GM18868 (cell line): ENCODE results near the gene GRIK2.
"Not testable (repeated sequence)": the region's sequence is repeated elsewhere in the genome, so short reads cannot be mapped to it uniquely, and the experiment has no call there.

Source experiments
- ATAC-seq: cut with Tn5 transposase; IDR thresholded peaks from one replicate; pipeline ENCODE4 v1.9.1; 2021; ENCODE audit warnings: mild to moderate bottlenecking, moderate library complexity; ENCODE audit not compliant: unreplicated experiment

Gene GRIK2

DNA sequence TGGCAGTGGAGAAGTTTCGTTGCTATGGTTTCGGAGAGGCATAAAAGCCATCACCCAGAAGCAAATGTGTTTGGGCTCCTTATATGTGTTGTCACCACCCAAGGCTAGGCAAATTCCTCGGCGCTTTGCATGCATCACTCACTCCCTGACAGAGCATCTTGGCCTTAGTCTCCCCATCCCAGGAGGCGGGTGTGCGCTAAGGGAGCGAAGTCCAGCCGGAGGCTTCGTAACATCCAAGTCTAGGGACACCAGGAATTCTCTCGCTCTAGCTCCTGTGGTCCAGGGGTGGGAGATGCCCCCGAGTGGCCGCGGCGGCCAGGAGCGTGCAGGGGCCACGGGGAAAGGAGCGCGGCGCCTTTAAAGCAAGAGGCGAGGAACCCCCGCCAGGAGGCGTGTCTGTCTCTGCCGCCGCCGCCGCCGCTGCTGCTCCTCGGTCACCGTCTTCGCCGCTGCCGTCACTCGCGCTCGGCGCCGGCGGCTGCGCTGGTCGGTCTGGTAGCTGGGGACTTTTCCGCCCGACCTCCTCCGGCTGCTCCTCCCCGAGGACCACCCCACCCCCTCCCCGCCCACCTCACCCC lies at the start of gene GRIK2:
TSS of gene GRIK2 (plus strand) at position 458 of the 578 bp plus-strand sequence.
- ATAC-seq: peak; percentile 89

- ATAC-seq: no peak
Measured at GRCh38 chr6:101344885-101345284, 48.6 kb upstream of the GRIK2 start.

GRCh38 chr6:101348816-101349215 lies 44.7 kb upstream of the GRIK2 start:
- ATAC-seq: no peak

- not testable (repeated sequence) for ATAC-seq
Measured at GRCh38 chr6:101350631-101351030, 42.9 kb upstream of the GRIK2 start.

DNA sequence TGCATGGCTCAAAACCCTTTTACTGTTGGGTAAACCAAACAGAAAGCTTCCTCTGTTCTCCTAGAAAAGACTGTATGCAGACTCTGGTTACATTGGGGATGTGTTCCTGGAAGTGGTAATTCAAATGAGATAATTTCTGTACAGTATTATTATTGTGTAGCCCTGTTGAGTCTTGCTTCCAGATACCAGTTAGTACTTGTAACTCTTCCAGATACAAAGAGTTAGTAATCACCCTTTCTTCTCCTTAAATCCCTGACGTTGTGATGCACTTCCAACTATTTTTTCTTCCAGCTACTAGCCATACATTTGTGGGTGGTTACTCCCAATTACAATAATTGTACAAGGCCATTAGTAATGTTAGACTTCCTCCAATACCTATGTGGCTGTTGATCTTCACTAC lies 42.3 kb upstream of the GRIK2 start:
- no peak for ATAC-seq

GRCh38 chr6:101352316-101352715 lies 41.2 kb upstream of the GRIK2 start:
- no peak for ATAC-seq

- ATAC-seq: no peak
Measured at GRCh38 chr6:101365181-101365580, 28.3 kb upstream of the GRIK2 start.

DNA sequence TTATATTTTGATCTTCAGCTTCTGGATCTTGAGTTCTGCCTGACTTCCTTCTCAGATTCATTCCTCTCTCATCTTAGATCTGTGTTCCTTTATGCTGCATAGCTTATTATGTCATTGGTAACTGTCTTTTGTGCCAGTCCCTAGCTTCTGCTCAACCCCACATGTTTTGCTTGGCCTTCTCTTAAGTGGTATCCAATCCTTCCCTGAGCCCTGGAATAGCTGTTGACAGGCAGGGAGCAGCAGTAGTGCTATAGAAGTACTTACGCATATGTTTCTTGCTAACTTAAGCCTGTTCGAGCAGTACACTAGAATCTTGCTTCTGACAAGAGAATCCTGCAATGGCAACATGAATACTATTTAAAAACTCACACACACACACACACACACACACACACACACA lies 13.6 kb upstream of the GRIK2 start:
- ATAC-seq: no peak

DNA sequence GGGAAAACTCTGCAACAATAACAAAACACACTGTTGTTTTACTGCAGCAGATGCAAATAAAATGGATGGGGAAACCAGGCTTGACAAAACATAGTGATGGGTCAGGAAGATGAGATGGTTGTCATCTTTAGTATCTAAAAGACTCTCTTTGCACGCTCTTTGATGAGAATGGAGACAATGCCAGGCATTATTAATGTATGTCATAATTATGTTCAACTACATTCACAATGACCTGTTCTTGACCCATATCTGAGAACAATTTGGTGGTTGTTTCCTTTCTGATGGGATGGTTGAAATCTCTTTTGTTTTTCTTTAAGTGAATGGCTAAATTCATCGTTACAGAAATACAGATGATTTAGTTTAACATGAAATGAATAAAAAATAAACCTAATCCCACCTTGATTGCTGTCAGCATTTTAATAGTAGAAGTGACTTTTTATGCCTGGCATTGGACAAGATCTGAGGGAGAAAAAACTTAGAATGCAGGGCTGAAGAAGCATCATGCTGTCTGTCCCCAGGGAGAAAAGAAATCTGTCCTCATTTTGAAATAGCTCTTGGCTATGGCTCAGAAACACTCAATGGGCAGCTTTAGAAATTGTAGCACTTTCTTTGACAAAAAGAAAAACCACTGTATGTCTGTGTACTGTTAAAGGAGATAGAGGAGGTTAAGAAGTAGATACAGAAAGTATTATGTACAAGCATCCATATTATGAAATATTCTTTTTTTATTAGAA lies 12.4 kb upstream of the GRIK2 start:
- ATAC-seq: no peak

DNA sequence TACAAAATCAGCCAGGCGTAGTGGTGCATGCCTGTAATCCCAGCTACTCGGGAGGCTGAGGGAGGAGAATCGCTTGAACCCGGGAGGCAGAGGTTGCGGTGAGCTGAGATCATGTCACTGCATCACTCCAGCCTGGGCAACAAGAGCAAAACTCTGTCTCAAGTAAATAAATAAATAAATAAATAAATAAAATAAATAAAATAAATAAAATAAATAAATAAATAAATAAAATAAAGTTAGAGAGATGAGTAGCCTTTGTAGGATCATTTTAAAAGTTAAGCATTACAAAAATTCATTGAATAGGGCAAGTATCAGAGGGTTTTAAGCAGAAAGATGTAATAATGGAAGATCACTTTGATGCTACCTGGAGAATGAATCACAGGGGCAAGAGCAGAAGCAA lies 9.8 kb upstream of the GRIK2 start:
- ATAC-seq: not testable (repeated sequence)

- no peak for ATAC-seq
Measured at GRCh38 chr6:101386982-101387381, 6.5 kb upstream of the GRIK2 start.

GRCh38 chr6:101391772-101392585 lies 1.5 kb upstream of the GRIK2 start:
- ATAC-seq: no peak

- no peak for ATAC-seq
Measured at GRCh38 chr6:101392586-101393230, 800 bp upstream of the GRIK2 start.

GRCh38 chr6:101393829-101394251 lies 332 bp downstream of the GRIK2 start:
- no peak for ATAC-seq

GRCh38 chr6:101394936-101395335 lies 1.4 kb downstream of the GRIK2 start:
- no peak for ATAC-seq

DNA sequence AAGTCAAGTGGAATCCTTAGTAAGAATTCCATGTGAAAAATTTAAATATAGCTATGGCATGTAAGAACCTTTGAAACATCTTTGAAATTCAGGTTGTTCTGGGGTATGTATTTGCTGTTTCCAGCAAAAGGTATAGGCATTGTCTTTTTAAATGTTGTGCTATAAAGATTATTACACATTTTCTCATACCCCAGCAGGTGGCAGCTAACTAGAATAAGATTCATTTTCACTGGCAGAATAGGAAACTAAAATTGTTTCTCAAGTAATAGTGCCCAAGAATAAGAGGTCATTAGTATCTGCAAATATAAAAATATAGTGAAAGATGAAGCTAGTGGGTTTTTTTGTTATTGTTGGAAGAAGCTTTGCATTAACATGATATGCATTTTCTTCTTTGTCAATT lies 1.8 kb downstream of the GRIK2 start:
- no peak for ATAC-seq

- ATAC-seq: no peak
Measured at GRCh38 chr6:101396548-101397173, 3.2 kb downstream of the GRIK2 start.

- no peak for ATAC-seq
Measured at GRCh38 chr6:101397199-101397598, 3.7 kb downstream of the GRIK2 start.

DNA sequence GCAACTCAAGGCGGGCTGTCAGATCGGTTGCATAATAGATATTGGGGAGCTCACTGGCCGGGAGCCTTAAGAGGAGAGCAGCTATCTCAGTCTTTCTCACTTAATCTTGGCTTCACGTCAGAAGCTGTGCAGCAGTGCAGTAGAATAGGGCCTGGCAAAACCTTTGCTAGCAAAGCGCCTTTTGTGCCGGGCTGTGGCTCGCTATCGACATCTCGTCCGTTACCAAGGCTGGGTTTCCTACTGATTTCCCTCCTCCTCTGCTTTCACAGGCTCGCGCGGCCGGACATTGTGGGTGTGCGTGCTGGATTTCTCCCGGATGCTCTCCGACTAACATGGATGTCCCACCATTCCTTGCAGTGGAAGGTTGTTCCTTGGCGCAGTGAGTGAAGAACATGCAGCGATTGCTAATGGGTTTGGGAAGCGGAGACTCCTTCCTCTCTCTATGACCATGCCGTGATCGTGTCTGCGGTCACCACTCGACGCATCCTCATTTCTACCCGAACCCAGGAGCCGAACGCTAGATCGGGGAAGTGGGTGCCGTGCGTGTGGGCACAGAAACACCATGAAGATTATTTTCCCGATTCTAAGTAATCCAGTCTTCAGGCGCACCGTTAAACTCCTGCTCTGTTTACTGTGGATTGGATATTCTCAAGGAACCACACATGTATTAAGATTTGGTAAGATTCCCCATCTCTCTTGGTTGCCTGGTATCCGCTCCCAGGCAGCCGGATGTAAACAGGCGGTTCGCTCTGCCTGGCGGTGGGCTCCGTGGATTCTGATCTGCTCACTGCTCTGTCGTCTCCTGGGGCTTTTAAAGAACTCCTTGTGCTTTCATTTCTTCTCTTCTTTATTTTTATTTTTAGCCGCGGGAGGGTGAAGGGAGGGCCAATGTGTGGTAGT lies 5.5 kb downstream of the GRIK2 start:
- no peak for ATAC-seq

DNA sequence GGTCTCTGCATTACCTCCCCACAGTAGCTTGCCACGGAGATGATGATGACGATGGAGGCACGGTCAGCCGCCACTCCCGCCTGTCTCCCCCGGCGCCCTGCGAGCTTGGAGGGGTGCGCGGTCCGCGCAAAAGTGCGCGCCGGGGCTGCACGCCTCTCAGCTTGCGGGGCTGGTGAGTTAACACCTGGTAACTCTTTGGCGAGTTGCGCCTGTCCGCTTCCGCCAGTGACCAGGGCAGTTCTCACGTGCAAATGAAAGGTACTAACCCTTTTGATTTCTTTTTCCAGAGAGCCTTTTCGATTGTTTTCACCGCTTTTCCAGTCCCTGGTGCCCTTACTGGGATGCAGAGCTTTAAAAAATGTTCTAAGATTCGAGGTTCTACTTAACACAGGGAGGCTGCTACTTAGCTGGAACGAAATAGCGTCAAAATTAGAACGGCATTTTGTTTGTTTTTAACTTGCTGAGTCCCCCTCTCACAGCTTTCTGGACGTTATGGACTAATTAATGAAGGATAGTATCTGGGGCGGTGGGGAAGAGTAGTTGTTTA lies 6.2 kb downstream of the GRIK2 start:
- ATAC-seq: no peak
